OCI-M2 (cell line): ENCODE data around the gene MEP1A.
"Not testable (repeated sequence)": the region's sequence is repeated elsewhere in the genome, so short reads cannot be mapped to it uniquely, and the experiment has no call there.

Source experiments
- DNase-seq: peaks from one replicate; lab custom pipeline; 2025; ENCODE audit not compliant: unreplicated experiment; lab: John Stamatoyannopoulos, UW

MEP1A gene

GRCh38 chr6:46793138-46793537 is at the start of gene MEP1A:
Gene MEP1A (plus strand): TSS chr6:46793389. CDS start chr6:46793399, 10 bp downstream.
- DNase-seq: no peak

GRCh38 chr6:46743425-46744158 is 49.6 kb upstream of the MEP1A start:
- DNase-seq: no peak

- DNase-seq: not testable (repeated sequence)
These were observed 48.9 kb upstream of the MEP1A start for GRCh38 chr6:46744159-46744725.

GRCh38 chr6:46745973-46746372 is 47.2 kb upstream of the MEP1A start:
- DNase-seq: no peak

GRCh38 chr6:46746696-46747095 is 46.5 kb upstream of the MEP1A start, which contains the start of gene ANKRD66:
Gene ANKRD66 (plus strand): TSS chr6:46746933. CDS start chr6:46751949, 5,016 bp downstream.
- no peak for DNase-seq

- DNase-seq: no peak
These were observed 44.2 kb upstream of the MEP1A start for GRCh38 chr6:46748940-46749503.

GRCh38 chr6:46749731-46750130 is 43.5 kb upstream of the MEP1A start:
- DNase-seq: no peak

- no peak for DNase-seq
These were observed 41.5 kb upstream of the MEP1A start for GRCh38 chr6:46751658-46752057.

- no peak for DNase-seq
These were observed 37.3 kb upstream of the MEP1A start for GRCh38 chr6:46755865-46756264.

GRCh38 chr6:46756469-46757213 is 36.5 kb upstream of the MEP1A start:
- DNase-seq: no peak

GRCh38 chr6:46757214-46757596 is 36.0 kb upstream of the MEP1A start:
- no peak for DNase-seq

GRCh38 chr6:46758960-46759753 is 34.0 kb upstream of the MEP1A start:
- no peak for DNase-seq

GRCh38 chr6:46760925-46761324 is 32.3 kb upstream of the MEP1A start:
- DNase-seq: no peak

- DNase-seq: no peak
These were observed 29.7 kb upstream of the MEP1A start for GRCh38 chr6:46763466-46763865.

- DNase-seq: not testable (repeated sequence)
These were observed 28.9 kb upstream of the MEP1A start for GRCh38 chr6:46764280-46764679.

- no peak for DNase-seq
These were observed 28.2 kb upstream of the MEP1A start for GRCh38 chr6:46764961-46765360.

GRCh38 chr6:46772016-46772415 is 21.2 kb upstream of the MEP1A start:
- DNase-seq: no peak

GRCh38 chr6:46772762-46773161 is 20.4 kb upstream of the MEP1A start:
- no peak for DNase-seq

GRCh38 chr6:46773201-46773855 is 19.9 kb upstream of the MEP1A start:
- DNase-seq: no peak

- not testable (repeated sequence) for DNase-seq
These were observed 18.5 kb upstream of the MEP1A start for GRCh38 chr6:46774736-46775135.
